Measurements from ENCODE around the gene LRRC71.

Gene LRRC71

DNA sequence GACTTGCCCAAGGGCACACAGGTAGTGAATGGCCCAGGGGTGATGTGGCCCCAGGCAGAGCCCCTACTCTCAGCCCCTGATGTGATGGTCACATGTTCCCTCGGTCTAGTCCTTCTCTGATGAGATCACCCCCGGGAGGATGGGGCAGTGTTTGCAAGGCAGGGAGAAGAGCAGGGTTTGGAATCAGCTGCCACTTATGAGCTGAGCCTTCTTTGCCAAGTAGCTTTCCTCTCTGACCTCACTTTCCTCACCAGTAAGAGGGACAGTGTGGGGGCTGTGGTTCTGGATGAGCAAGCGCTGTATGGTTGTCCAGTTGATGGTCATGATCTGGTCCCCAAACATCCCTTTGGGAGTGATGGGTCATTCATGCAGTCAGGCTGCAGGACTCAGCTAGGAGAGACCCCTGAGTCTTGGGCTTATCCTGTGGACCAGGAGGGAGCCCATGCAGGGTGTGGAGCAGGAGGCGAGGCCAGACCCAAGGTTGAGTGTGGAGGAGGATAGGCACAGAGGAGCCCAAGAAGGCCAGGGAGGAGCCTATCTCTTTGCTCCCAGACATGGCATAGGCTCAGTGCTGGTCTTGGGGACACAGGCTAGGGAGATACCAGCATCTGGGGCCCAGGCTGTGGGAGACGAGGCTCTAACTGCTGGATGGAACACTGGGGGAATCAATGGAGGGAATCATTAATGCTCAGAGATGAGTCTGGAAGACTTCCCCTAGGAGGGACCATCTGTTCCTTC, 42.8 kb upstream of the LRRC71 start:
- TF ChIP-seq PATZ1 (CRISPR knock-in tag; IDR thresholded peaks at IDR 0.05; ENCODE audit: borderline replicate concordance), result no peak
- no peak for TF ChIP-seq ISL1 (CRISPR knock-in tag; IDR thresholded peaks at IDR 0.05)
- no peak for ATAC-seq

DNA sequence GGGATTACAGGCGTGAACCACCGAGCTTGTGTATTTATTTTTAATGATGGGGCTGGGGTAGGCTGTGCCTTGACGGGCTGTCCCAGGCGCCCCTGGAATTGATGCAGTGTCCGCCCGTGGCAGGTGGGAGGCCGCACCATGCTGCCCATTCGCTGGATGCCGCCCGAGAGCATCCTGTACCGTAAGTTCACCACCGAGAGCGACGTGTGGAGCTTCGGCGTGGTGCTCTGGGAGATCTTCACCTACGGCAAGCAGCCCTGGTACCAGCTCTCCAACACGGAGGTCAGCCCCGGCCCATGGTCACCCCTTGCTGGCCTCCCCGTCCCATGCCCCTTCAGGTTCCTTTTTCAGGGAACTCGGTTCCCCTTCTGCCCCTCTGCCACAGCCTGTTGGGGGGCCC, 40.6 kb upstream of the LRRC71 start:
- ATAC-seq, result no peak
- TF ChIP-seq, protein P1, sequence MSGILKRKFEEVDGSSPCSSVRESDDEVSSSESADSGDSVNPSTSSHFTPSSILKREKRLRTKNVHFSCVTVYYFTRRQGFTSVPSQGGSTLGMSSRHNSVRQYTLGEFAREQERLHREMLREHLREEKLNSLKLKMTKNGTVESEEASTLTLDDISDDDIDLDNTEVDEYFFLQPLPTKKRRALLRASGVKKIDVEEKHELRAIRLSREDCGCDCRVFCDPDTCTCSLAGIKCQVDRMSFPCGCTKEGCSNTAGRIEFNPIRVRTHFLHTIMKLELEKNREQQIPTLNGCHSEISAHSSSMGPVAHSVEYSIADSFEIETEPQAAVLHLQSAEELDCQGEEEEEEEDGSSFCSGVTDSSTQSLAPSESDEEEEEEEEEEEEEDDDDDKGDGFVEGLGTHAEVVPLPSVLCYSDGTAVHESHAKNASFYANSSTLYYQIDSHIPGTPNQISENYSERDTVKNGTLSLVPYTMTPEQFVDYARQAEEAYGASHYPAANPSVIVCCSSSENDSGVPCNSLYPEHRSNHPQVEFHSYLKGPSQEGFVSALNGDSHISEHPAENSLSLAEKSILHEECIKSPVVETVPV (CRISPR knock-in tag; IDR thresholded peaks at IDR 0.05), result no peak

DNA sequence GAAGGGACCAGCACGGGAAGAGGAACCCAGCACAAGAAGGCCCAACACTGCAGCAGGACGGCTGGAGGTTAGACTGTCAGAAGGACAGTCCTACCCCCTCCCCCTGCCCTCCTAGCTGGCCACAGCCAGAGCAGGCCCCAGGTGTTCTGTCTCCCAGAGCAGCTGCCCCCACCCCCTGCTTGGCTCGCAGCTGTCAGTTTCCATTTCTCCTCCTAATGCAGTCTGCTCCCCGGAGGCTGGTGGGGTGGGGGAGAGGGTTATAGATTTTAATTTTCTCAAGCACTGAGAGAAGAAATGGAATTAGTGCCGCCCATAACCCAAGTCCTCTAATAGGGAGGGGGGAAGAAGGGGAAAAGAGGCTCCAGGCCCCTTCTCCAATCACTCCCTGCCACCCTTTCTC, 40.0 kb upstream of the LRRC71 start:
- no peak for ATAC-seq
- TF ChIP-seq TOX (CRISPR knock-in tag; IDR thresholded peaks at IDR 0.05; ENCODE audit: borderline replicate concordance), result no peak
- no peak for TF ChIP-seq OSR1 (CRISPR knock-in tag; IDR thresholded peaks at IDR 0.05)
- TF ChIP-seq, protein P2, sequence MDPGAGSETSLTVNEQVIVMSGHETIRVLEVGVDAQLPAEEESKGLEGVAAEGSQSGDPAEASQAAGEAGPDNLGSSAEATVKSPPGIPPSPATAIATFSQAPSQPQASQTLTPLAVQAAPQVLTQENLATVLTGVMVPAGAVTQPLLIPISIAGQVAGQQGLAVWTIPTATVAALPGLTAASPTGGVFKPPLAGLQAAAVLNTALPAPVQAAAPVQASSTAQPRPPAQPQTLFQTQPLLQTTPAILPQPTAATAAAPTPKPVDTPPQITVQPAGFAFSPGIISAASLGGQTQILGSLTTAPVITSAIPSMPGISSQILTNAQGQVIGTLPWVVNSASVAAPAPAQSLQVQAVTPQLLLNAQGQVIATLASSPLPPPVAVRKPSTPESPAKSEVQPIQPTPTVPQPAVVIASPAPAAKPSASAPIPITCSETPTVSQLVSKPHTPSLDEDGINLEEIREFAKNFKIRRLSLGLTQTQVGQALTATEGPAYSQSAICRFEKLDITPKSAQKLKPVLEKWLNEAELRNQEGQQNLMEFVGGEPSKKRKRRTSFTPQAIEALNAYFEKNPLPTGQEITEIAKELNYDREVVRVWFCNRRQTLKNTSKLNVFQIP (CRISPR knock-in tag; IDR thresholded peaks at IDR 0.05; ENCODE audit: borderline replicate concordance, low read depth), result no peak
- TF ChIP-seq, protein P3, sequence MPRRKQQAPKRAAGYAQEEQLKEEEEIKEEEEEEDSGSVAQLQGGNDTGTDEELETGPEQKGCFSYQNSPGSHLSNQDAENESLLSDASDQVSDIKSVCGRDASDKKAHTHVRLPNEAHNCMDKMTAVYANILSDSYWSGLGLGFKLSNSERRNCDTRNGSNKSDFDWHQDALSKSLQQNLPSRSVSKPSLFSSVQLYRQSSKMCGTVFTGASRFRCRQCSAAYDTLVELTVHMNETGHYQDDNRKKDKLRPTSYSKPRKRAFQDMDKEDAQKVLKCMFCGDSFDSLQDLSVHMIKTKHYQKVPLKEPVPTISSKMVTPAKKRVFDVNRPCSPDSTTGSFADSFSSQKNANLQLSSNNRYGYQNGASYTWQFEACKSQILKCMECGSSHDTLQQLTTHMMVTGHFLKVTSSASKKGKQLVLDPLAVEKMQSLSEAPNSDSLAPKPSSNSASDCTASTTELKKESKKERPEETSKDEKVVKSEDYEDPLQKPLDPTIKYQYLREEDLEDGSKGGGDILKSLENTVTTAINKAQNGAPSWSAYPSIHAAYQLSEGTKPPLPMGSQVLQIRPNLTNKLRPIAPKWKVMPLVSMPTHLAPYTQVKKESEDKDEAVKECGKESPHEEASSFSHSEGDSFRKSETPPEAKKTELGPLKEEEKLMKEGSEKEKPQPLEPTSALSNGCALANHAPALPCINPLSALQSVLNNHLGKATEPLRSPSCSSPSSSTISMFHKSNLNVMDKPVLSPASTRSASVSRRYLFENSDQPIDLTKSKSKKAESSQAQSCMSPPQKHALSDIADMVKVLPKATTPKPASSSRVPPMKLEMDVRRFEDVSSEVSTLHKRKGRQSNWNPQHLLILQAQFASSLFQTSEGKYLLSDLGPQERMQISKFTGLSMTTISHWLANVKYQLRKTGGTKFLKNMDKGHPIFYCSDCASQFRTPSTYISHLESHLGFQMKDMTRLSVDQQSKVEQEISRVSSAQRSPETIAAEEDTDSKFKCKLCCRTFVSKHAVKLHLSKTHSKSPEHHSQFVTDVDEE (CRISPR knock-in tag; IDR thresholded peaks at IDR 0.05), result no peak
- no peak for TF ChIP-seq BACH2 (CRISPR knock-in tag; IDR thresholded peaks at IDR 0.05; ENCODE audit: borderline replicate concordance)
- no peak for TF ChIP-seq ZNF8 (CRISPR knock-in tag; IDR thresholded peaks at IDR 0.05)
- TF ChIP-seq, protein P1 (CRISPR knock-in tag; IDR thresholded peaks at IDR 0.05), result no peak
- no peak for TF ChIP-seq RARB (CRISPR knock-in tag; IDR thresholded peaks at IDR 0.05)
- TF ChIP-seq, protein P4, sequence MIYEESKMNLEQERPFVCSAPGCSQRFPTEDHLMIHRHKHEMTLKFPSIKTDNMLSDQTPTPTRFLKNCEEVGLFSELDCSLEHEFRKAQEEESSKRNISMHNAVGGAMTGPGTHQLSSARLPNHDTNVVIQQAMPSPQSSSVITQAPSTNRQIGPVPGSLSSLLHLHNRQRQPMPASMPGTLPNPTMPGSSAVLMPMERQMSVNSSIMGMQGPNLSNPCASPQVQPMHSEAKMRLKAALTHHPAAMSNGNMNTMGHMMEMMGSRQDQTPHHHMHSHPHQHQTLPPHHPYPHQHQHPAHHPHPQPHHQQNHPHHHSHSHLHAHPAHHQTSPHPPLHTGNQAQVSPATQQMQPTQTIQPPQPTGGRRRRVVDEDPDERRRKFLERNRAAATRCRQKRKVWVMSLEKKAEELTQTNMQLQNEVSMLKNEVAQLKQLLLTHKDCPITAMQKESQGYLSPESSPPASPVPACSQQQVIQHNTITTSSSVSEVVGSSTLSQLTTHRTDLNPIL (CRISPR knock-in tag; IDR thresholded peaks at IDR 0.05; ENCODE audit: low read depth), result no peak

DNA sequence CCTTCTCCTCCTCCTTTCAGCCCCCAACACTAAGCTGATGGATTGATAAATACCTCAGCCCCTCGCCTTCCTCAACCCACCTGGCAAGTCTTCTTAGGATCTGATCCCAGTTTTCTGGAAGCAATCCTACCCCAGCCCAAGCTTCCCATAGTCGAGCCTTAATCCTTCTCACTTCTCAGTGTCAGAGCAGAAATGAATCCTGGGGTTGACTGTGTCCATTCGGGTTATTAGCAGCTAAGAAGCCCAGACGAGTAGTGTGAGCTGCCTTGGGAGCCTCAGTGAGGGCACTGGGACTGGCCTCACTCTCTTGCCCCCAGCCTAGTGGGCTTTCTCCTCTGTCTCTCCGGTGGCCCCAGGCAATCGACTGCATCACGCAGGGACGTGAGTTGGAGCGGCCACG, 39.3 kb upstream of the LRRC71 start:
- no peak for ATAC-seq
- TF ChIP-seq ZC3H10 (CRISPR knock-in tag; IDR thresholded peaks at IDR 0.05), result no peak
- TF ChIP-seq TOX (CRISPR knock-in tag; IDR thresholded peaks at IDR 0.05; ENCODE audit: borderline replicate concordance), result no peak
- TF ChIP-seq, protein P1 (CRISPR knock-in tag; IDR thresholded peaks at IDR 0.05), result no peak
- TF ChIP-seq, protein P3 (CRISPR knock-in tag; IDR thresholded peaks at IDR 0.05), result no peak
- TF ChIP-seq, protein P2 (CRISPR knock-in tag; IDR thresholded peaks at IDR 0.05; ENCODE audit: borderline replicate concordance, low read depth), result no peak
- TF ChIP-seq RARB (CRISPR knock-in tag; IDR thresholded peaks at IDR 0.05), result no peak
- TF ChIP-seq OSR1 (CRISPR knock-in tag; IDR thresholded peaks at IDR 0.05), result no peak
- no peak for TF ChIP-seq ZNF565 (CRISPR knock-in tag; conservative IDR thresholded peaks at IDR 0.05; ENCODE audit: low read depth)
- TF ChIP-seq ARNTL (CRISPR knock-in tag; IDR thresholded peaks at IDR 0.05; ENCODE audit: borderline replicate concordance, low read depth), result no peak
- TF ChIP-seq TCF4 (CRISPR knock-in tag; IDR thresholded peaks at IDR 0.05; ENCODE audit: borderline replicate concordance), result no peak
- no peak for TF ChIP-seq ISL1 (CRISPR knock-in tag; IDR thresholded peaks at IDR 0.05)
- TF ChIP-seq CSDC2 (CRISPR knock-in tag; IDR thresholded peaks at IDR 0.05), result no peak

Data from SK-N-SH treated with all-trans-retinoic acid at 6 μM for 48 hours (cell line).